Measurements from ENCODE around the gene IP6K2.
"Not testable (repeated sequence)": the region's sequence is repeated elsewhere in the genome, so short reads cannot be mapped to it uniquely, and the experiment has no call there.

IP6K2 gene

GRCh38 chr3:48727511-48727910, 10.5 kb upstream of the IP6K2 start:
- no peak for DNase-seq (ENCODE audit: low spot score)

DNA sequence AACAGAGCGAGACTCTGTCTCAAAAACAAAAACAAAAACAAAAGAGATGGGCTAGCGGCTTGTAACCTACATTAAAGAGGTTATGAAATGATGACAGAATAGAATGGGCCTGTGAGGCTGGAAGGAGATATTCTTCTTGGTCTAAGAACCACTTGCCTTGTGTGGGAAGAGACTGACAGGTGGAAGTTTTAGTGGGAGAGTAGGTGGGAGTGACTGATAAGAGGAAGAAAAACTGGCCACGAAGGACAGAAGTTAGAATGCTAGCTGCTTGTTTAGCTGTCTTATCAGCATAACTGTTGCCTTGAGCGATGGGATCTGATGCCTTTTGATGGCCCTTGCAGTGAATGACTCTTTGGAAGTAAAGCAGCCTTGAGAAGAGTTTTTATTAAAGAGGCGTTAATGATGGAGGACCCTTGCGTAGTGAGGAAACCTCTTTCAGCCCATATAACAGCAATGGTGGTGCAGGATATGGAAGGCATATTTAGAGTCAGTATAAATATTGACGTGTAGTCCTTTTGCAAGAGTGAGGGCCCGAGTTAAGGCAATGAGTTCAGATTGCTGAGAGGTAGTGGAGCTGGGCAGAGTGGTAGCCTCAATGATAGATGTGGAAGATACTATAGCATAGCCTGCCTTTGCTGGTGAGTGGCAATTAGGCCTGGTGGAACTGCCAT, 8.3 kb upstream of the IP6K2 start:
- DNase-seq (ENCODE audit: low spot score) = not testable (repeated sequence)

DNA sequence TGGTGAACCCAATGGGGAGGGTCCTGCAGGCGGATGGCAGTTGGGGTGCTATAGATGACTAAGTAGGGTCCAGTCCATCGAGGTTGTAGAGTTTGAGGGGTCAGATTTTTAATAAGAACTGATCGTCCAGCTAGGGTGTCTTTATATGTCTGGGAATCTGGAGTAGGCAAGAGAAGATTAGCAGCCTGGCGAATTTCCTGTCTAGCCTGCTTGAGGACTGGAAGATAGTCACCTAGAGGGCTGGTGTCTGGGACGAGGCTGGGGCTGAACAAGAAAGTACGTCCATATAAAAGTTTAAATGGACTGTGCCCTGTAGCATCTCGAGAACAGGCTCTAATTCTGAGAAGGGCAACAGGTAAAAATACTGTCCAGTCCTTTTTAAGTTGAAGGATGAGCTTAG, 6.7 kb upstream of the IP6K2 start:
- DNase-seq (ENCODE audit: low spot score) = no peak

DNA sequence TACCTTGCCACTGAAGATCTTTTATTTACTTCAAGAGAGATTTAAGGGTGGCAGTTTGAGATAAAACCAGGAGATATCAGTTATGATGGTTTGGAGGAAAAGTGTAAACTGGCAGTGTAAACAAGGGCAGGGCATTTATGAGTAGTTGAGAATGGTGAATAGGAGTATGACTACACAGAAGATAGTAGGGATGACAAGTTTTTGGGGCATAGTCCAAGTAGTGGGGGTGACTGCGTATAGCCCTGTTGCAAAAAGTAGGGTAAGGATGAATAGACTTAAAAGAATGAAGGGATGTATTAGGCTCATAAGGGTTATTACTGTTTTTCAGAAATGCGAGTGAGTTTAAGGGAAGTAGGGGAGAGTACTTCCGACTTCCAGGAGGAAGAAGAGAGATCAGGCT, 6.3 kb upstream of the IP6K2 start:
- DNase-seq (ENCODE audit: low spot score) = not testable (repeated sequence)

GRCh38 chr3:48716508-48716981, 476 bp downstream of the IP6K2 start:
- DNase-seq (ENCODE audit: low spot score) = no peak

DNA sequence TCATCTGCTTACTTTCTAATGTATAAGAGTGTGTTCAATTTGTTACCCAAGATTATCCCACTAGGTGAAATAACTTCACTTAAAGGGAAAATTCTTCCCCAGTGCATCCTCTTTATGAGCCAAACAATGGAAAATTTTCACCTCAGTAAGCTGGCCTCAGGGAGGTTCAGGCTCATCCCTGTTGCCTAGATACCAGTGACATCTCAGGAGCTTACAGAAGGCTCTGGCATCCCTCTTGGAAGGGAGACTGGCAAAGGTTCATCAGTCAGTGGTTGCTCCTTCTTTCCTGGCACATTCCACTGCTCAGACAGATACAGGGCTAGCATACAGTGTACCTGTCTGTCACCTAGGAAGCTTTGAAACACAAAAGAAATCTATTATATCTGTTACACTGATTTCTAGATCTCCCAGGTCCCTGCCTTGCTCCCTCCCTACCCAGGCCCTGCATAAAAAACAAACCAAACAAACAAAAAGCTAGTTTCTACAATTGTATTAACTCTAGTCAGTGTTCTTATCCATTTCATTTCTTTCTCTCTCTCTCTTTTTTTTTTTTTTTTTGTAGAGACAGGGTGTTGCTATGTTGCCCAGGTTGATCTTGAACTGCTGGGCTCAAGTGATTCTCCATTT, 1.7 kb downstream of the IP6K2 start:
- DNase-seq (ENCODE audit: low spot score) = no peak

GRCh38 chr3:48711727-48712126, 5.3 kb downstream of the IP6K2 start:
- DNase-seq (ENCODE audit: low spot score) = no peak

- DNase-seq (ENCODE audit: low spot score) = no peak
Measured at GRCh38 chr3:48709051-48709461, 8.0 kb downstream of the IP6K2 start.

DNA sequence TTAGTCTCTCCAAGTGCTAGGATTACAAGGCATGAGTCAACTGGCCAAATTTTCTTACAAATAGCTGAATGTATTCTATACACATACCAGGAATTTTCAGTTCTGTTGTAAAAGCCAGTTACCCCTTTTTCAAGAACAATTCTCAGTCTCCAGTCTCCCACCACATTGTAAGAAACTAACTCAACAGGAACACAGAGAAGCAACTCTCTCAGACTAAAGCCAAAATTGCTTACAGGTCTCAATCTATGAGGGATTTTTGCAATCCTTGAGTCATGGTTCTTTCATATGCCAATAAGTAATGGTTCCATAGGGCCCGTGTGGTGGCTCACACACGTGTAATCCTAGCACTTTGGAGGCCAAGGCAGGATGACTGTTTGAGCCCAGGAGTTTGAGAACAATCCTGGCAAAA, 8.5 kb downstream of the IP6K2 start:
- DNase-seq (ENCODE audit: low spot score) = no peak

GRCh38 chr3:48707157-48707556, 9.9 kb downstream of the IP6K2 start:
- DNase-seq (ENCODE audit: low spot score) = no peak

- DNase-seq (ENCODE audit: low spot score) = no peak
Measured at GRCh38 chr3:48702320-48702920, 14.6 kb downstream of the IP6K2 start.

DNA sequence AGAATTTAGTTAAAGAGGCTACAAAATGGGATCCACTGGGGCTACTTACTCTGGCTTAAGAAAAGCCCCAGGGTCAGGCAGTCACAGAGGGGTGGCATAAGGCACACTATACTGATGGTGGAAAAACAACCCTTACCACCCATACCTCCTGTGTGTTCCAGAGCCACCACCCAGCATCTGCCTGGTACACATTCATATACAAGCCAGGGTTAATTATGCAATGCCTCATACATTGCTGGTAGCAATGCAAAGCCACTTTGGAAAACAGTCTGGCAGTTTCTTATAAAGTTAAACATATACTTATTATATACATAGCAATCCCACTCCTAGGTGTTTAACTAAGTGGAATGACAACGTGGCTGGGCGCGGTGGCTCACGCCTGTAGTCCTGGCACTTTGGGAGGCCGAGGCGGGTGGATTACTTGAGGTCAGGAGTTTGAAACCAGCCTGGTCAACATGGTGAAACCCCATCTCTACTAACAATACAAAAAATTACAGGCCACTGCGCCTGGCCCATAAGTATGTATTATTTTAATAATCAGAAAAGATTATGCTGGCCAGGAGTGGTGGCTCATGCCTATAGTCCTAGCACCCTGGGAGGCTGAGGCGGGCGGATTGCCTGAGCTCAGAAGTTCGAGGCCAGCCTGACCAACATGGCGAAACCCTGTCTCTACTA, 16.2 kb downstream of the IP6K2 start:
- DNase-seq (ENCODE audit: low spot score) = no peak

DNA sequence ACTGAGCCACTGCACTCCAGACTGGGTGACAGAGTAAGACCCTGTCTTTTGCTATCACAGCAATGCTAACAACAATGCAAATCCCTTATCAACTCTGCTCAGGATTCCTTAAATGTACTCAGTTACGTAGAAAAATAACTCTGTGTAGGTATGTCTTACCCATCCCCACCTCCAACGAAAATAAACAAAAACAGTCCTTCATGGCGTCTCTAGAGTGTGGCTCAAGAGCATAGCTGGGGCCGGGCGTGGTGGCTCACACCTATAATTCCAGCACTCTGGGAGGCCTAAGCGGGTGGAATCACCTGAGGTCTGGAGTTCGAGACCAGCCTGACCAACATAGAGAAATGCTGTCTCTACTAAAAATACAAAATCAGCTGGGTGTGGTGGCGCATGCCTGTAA, 18.1 kb downstream of the IP6K2 start:
- no peak for DNase-seq (ENCODE audit: low spot score)

DNA sequence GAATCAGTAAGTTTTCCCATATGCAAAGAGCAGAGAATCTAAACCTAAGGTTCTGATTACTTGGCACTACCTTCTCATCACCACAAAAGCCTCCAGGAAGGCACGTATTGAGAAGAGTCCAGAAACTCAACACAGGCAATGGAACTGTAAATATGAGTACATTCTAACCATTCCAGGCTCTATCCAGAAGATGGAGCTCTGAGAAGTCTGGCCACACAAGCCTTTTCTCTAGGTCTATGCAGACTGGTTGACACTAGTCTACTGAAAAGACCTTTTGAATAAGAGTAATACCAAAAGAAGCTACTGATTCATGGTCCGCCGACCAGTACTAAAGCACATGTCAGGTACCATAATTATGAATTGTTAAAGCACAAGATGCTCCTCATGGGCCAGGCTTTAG, 19.1 kb downstream of the IP6K2 start:
- DNase-seq (ENCODE audit: low spot score) = no peak

DNA sequence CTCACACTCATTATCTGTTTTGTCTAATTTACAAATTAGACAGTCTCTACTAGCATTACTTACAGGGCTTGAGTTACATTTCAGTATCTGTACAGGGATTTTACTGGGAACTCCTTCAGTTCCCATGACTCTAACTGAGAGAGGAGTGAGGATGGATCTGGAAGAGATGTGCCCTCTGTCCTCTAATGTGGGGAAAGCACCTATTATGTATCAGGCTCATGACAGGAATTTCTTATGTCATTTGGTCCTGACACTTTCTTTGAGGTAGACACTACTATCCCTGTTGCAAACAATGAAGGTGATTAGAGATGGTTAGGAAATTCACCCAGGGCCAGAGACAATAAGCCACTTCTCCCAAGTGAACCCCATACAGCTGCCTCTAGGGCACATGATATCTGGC, 20.4 kb downstream of the IP6K2 start:
- DNase-seq (ENCODE audit: low spot score) = no peak

DNA sequence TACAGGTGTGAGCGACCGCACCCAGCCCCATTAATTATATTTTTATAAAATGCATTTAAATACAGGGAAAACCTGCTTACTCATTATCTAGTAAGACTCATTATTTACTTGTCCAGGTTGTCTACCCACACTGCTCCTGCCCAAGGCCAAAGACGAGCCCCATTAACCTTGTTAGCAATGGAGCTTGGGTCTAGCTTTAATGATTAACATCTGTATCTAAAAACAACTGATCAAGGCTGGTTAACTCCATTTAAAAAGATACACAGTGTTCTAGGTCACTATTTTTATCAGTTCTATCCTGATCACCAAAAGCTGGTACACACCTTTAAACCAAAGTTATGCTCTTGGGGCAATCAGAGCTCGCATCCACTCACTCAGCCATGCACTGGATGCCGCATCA, 20.9 kb downstream of the IP6K2 start:
- no peak for DNase-seq (ENCODE audit: low spot score)

DNA sequence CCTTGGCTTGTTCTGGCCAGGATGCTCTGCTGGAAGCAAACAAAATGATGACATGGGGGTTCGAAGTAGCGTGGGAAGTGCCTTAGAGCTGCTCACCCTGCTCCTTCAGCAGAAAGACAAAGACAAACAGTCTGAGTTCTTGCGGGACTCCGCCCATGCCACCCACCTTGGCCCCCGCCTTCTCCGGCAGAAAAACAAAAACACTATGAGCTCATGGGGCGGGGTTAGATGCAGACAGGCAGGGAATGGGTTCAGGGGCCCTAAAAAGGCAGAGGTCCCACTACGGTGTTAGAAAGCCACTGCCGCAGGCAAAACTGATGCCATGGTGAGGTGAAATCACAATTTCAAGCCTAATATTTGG, 21.6 kb downstream of the IP6K2 start:
- no peak for DNase-seq (ENCODE audit: low spot score)

DNA sequence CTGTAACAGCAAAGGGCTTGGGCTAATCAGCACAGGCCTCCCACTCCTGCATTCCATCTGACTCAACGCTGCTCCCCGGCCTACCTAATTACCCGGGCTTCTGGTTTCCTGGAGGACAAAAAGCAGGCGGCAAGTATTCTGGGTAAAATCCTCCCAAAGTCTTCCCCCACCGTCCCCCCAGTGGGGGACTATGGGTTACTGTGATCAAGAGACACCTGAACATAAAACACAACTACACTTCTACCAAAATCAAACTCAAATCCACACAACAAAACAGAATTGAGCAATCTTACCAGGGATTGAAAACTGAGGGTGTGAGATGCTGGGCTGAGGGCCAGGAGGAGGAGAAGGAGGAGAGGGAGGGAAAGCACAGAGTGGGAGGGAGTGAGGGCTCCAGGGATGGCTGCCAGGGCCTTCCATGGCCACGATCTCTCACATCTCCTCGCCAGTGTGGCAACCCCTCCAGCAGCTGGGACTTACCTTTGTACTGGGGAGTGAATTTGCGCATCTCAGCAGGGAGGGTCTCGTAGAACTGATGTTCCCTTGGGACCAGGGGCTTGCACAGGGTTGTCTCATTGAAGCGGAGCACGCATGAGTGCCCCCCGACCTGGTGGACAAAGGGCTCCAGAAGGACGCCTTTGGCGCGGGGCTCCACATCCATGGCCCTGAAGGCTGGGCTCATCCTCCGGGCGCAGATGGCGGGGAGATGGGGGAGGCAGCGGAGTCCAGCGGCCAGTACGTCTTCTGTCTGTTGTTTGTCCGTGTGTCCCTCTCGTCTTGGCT, 22.2 kb downstream of the IP6K2 start:
- DNase-seq (ENCODE audit: low spot score) = peak; percentile 66

- no peak for DNase-seq (ENCODE audit: low spot score)
Measured at GRCh38 chr3:48693826-48694225, 23.2 kb downstream of the IP6K2 start.

GRCh38 chr3:48692551-48692950, 24.5 kb downstream of the IP6K2 start:
- no peak for DNase-seq (ENCODE audit: low spot score)

DNA sequence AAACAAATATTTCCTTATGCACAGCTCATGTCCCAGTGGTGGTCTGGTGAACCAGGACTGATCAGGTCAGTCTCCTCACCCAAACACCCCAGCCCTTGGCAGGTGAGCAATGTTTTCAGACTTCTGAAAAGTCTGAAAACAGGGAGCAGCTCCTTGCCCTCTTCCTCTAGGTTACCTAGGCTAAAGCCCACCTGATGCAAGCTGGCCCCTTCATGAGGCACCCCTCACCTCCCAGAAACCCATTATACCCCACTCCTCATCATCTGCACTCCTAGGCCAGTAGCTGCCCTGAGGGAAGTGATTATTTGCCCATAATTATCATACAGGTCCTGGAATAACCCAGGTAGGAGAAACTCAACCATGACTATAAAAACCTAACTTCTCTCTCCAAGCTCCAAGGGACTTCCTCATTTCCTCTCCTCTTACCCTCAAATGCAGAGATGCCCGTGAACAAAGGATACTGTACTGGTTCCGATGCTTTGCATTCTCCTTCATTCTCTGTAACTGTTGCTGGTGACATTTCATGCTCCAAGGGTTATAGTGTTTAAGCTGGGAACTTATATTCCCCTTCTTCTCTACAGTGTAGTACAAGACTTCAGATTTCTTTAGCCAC, 26.1 kb downstream of the IP6K2 start:
- DNase-seq (ENCODE audit: low spot score) = no peak

GRCh38 chr3:48689384-48689783, 27.6 kb downstream of the IP6K2 start:
- DNase-seq (ENCODE audit: low spot score) = no peak
